OCI-M1 (cell line): ENCODE measurements around the gene ATP5MC2.
"Not testable (repeated sequence)": the region's sequence is repeated elsewhere in the genome, so short reads cannot be mapped to it uniquely, and the experiment has no call there.

Experiments
- DNase-seq: peaks from one replicate; lab custom pipeline; 2025; lab: John Stamatoyannopoulos, UW

The ATP5MC2 gene

GRCh38 chr12:53675701-53676607, at the start of gene ATP5MC2:
Gene ATP5MC2 (minus strand): TSS chr12:53676083. CDS start chr12:53672614, 3,469 bp downstream.
- DNase-seq: peak; percentile 99

DNA sequence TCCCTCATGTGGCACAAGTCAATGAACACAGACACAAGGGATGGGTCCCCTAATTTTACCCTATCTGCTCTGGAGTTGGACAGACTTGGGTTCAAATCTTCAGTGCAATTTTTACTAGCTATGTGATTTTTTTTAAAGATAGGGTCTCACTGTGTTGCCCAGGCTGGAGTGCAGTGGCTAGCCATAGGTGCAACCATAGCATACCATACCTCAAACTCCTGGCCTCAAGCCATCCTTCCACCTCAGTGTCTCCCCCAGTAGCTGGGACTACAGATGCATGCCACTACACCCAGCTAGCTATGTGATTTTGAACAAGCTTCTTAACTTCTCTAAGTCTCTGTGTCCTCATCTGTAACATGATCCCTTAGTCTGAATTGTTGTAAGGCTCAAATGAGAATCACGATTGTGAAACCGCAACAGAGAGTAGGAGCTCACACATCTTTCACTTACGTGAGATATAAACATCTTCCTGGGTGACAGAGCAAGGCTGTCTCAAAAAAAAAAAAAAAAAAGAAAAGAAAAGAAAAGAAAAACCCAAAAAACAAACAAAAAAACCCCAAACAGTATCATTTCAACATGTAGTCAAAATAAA, 46.7 kb upstream of the ATP5MC2 start:
- peak; percentile 40 for DNase-seq

DNA sequence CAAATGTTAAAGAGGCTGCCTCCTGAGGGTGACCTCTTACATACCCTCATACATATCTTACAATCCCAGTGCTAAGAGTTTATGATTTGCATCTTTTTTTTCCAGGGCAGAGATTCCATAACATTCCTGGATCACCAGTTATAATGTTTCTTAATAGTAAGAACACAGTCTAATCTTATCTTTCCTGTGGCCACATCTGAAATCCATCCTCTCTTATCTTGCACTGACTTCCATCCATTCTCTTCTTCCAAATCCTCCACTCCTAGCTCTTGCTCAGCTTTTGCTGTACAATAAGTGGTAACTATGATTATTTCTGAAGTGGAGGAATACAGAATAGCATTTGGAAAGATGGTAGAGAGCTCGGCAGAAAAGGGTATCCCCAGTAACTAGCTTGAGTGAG, 45.1 kb upstream of the ATP5MC2 start:
- no peak for DNase-seq

GRCh38 chr12:53719649-53720048, 43.8 kb upstream of the ATP5MC2 start:
- no peak for DNase-seq

GRCh38 chr12:53718567-53718966, 42.7 kb upstream of the ATP5MC2 start:
- DNase-seq: not testable (repeated sequence)

GRCh38 chr12:53717319-53717718, 41.4 kb upstream of the ATP5MC2 start:
- DNase-seq: no peak

DNA sequence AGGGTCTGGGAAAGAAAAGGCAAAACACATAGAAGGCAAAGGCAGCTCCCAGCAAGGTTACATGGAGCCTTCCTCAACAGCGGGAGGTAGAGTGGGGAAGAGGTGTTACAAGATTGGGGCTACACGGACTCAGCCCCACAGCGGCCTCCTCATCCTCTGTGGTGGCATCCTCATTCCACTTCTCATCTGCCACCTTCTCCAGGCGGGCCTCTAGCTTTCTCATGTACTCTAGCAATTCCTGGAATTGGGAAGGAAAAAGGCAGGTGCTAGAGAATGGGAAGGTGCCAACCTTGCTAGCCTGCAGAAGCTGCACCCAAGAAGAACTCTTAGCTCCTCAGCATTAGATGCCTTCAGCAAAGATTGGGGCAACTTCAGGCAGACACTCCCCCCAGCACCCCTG, 38.1 kb upstream of the ATP5MC2 start:
- no peak for DNase-seq

GRCh38 chr12:53713516-53713915, 37.6 kb upstream of the ATP5MC2 start:
- no peak for DNase-seq

DNA sequence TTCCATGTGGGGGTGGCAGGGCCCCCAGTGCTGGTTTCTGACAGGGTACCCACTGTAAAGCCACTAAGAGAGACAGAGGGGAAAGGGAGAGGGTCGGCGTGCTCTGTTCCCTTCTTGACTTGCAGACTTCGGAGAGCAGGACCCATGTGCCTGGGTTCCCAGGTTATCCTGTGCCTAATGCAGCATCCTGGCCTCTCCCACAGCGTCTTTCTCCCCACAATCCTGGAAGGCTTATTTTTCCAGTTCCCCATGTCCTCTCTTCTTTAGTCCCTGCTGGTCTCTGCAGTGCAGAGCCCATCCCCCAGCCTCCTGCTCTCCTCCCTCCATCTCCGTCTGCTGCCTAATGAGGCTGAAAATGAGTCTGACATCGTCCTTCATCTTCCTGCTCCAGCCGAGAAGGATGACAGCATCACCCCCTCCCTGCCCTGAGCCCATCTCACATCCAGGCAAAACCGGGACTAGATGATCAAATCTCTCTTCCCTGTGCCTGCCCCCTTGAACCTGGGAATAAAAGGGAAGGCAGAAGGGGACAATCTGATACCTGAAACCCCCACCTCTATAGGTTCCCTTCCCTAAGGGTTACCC, 36.3 kb upstream of the ATP5MC2 start:
- no peak for DNase-seq

DNA sequence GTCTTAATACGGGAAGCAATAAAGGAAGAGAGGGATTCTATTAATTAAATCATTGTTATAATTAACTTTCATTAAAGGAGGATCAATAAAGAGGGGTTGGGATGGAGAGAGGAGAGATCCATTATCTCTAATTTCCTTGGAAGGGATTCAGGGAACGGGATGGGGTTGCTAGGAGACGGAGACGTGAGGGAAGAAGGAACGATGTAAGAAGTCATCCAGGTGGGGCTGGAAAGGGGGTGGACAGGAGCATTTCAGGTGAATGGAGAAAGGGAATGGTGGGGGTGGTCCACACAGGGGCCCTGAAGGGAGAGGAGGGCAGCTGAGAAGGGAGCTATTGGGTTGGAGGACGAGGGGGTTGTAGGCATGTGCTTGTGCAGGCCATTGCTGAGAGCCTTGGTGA, 34.2 kb upstream of the ATP5MC2 start:
- no peak for DNase-seq

DNA sequence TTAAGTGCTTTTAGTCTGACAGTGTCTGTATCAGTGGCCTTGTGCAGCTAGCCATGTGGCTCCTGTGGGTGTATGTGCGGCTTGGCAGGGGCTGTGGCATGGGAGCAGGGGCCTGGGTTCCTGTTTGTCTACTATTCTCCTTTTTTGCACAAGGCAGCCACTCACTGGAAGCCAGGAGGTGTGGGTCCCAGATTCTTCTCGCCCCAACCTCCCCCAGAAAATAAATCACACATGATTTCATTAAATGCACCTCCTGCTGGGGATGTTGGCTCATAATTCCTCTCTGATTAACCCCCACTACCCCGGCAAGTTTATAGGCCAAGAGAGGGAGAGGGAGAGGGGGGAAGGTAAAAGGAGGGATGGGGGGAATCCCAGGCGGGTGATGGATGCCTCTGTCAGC, 33.8 kb upstream of the ATP5MC2 start:
- DNase-seq: no peak

- DNase-seq: no peak
These were observed 30.2 kb upstream of the ATP5MC2 start for GRCh38 chr12:53706080-53706479.

DNA sequence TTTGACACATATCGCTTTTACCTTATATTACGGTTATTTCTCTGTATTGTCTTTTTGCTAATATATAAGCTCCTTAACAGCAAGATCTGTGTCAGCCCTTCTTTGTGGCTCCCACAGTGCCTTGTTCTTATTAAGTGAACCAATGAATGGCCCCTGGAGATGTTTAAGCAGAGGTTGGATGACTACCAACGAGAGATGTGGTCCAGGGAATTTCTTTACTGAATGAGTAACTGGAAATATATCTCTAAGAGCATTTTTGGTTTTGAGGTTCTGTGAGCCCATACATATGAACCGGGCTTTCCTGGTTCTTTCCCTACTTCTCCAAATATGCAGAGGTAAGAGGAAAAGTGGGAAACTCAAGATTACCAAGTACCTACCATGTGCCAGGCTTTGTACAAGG, 27.9 kb upstream of the ATP5MC2 start:
- DNase-seq: no peak

DNA sequence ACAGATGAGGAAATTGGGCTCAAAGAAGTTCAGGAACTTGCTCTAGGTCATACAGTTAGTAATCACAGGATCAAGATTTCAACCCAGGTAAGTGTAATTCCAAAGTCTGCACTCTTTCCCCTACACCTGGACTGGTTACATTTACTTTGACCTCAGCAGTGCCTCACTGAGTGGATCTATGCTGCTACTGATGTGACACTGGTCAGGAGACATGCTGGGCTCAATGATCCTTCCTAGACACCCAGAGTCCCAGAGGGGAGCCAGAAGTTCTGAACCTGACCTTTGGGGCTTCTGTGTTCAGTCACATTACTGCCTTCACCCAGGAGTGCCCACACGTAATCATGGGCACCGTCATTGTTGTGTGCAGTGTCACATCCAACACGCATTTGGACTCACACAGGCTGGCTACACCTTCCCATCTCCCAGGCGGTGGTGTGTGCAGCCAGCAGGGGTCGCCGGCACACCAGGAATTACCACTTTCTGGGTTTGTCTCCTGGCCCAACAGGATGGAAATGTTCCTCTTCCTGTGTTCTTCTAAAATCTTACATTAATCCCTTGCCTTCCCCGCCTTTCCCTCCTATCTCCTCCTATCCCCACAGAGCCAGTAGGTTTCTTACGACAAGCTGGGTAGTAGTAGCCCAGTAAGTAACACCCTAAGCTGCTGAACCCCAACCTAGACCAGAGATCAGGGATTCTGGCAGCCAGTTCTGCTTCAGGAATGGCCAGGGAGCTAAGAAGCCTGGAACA, 25.8 kb upstream of the ATP5MC2 start:
- DNase-seq: peak; percentile 77

- DNase-seq: no peak
These were observed 24.7 kb upstream of the ATP5MC2 start for GRCh38 chr12:53700567-53700966.

DNA sequence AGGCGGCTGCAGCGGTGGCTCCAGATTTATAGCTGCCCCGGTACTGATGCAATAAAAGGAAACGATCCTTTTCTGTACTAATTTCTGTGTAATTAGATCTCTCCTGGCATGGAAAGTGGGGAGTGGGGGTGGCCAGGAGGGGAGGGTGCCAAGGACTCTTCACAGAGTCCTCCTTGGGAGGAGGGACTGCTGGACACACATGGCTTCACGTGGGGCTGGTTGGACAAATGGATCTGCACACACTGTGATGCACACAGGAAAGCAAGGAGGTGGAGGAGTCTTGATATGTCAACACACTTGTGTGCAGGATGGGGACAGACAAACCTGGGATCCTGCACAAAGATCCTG, 23.8 kb upstream of the ATP5MC2 start:
- DNase-seq: no peak

- DNase-seq: no peak
These were observed 23.2 kb upstream of the ATP5MC2 start for GRCh38 chr12:53698948-53699677.

GRCh38 chr12:53696655-53697331, 20.9 kb upstream of the ATP5MC2 start:
- DNase-seq: no peak

DNA sequence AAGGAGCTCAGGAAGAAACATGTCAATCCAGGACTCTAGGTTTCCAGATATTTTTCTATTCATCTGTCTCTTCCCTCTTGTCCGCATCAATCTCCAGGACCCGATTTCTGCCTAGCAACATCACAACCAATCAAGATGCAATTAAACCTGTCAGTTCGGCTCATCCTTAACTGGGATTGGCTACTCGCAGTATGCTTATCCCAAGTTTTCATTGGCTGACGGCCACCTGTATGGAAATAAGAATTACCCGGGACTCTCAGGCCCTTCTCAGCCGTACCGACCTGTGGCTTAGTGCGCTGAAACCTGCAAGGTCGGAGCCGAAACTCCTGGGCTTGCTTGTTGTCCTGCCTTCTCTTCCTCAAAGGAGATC, 20.4 kb upstream of the ATP5MC2 start:
- no peak for DNase-seq

- no peak for DNase-seq
These were observed 19.6 kb upstream of the ATP5MC2 start for GRCh38 chr12:53695152-53696145.
